Heart right ventricle (tissue), 16 donors: Measurements from ENCODE around the gene ZRSR2. TPM values are rescaled to one million over a fixed set of nuclear protein-coding genes. Genes with fewer than 3 reads are reported as not detected.
"Not testable (repeated sequence)": the region's sequence is repeated elsewhere in the genome, so short reads cannot be mapped to it uniquely, and the experiment has no call there.

Experiments used
- ATAC-seq, 8 donors: fragments of 200-7000 bp; cut with Tn5 transposase; one replicate each; pipeline ENCODE4 v1.9.1; 2020; ENCODE audit warnings: mild to moderate bottlenecking in 8 of 8, moderate library complexity in 8 of 8, moderate number of reproducible peaks in 1 of 8
- DNase-seq, 2 donors: peaks; one replicate each; pipeline ENCODE4 v3.0.0-alpha.2; 2020
- H3K27ac ChIP-seq, 10 donors: fragments of 200-600 bp; sonication (generic) in 2 of 10; one replicate each; pipeline versions ENCODE4 v1.5.0 to v1.8.0; 2020 to 2022; ENCODE audit warnings: mild to moderate bottlenecking in 3 of 10
- H3K27me3 ChIP-seq, 7 donors: fragments of 200-600 bp; one replicate each; pipeline ENCODE4 v1.8.0; 2021 to 2022; ENCODE audit warnings: mild to moderate bottlenecking in 2 of 7
- H3K36me3 ChIP-seq, 9 donors: fragments of 200-600 bp; sonication (generic) in 1 of 9; one replicate each; pipeline versions ENCODE4 v1.5.0 to v1.8.0; 2020 to 2022; ENCODE audit warnings: mild to moderate bottlenecking in 2 of 9
- H3K4me1 ChIP-seq, 9 donors: fragments of 200-600 bp; sonication (generic) in 1 of 9; one replicate each; pipeline versions ENCODE4 v1.5.0 to v1.8.0; 2020 to 2022; ENCODE audit warnings: mild to moderate bottlenecking in 4 of 9
- H3K4me3 ChIP-seq, 10 donors: fragments of 200-600 bp; sonication (generic) in 2 of 10; one replicate each; pipeline versions ENCODE4 v1.5.0 to v1.8.0; 2020 to 2022; ENCODE audit warnings: mild to moderate bottlenecking in 7 of 10, moderate library complexity in 2 of 10
- H3K9me3 ChIP-seq, 11 donors: fragments of 200-600 bp in 10 of 11; sonication (generic) in 2 of 11; one replicate each; pipeline versions ENCODE4 v1.5.0 to v1.8.0; 2013 to 2022; ENCODE audit warnings: mild to moderate bottlenecking in 2 of 11, control low read depth in 1 of 11, moderate library complexity in 1 of 11
- CTCF ChIP-seq, 9 donors: fragments of 200-600 bp; sonication (generic) in 2 of 9; IDR thresholded peaks; one replicate each; pipeline versions ENCODE4 v1.5.0 to v1.8.0; 2021 to 2022; ENCODE audit warnings: antibody characterized with exemption in 9 of 9, mild to moderate bottlenecking in 5 of 9, moderate library complexity in 1 of 9
- WGBS, 2 donors: extraction: QIAGEN DNeasy Blood & Tissue Kit; methylation state at CpG; one replicate each; pipeline ENCODE4 v1.1.7; 2013; ENCODE audit warnings: inconsistent platforms in 1 of 2; 5-methylcytosine and 5-hydroxymethylcytosine counted together
- intact Hi-C, 10 donors: fragments of 100-400 bp; cut with DNase I; formaldehyde crosslinking; loops; one replicate each; pipeline versions ENCODE4 v1.11.1 to v1.14.2; 2022
- polyA plus RNA-seq, 2 donors: library from polyadenylated mRNA; stranded (reverse); fragments of 200-250 nt; gene quantifications; one replicate each; pipeline ENCODE4 v1.2.3, GENCODE V29; 2013
- total RNA-seq, 10 donors: library from RNA; stranded (reverse); fragmentation: NEBNext Ultra II Directional in 3 of 10; extraction: Animal tissue kit (Norgen Biotek cat#: 25700) in 3 of 10; gene quantifications; one replicate each; pipeline versions ENCODE4 v1.2.1 to v1.2.4, GENCODE V29; 2021 to 2023
- donor health status: Arrhythmogenic right ventricular cardiomyopathy.
- donor health status: ischemic (EF 13 %, LVEDD 7.1; RV severe dilation, severe dysfunction).
- donor health status: healthy with polysubstance abuse.
- donor health status: DM: no; HTN: yes; CAD: no.
- donor health status: DM: no; HTN: no; CAD: no.
- donor health status: ischemic (EF 25% LVEDD 6.9; RV normal size, moderate dysfunction).
- donor health status: ischemic (EF 25% LVEDD 5.7; RV mildly dilated, moderate dysfunction).
- donor health status: healthy.
- donor health status: DM: yes; HTN: yes; CAD: no.
- donor health status: Ischemic cardiomyopathy.
- donor health status: ischemic (EF 35%, LVEDD 5.7; RV mildly dilated, moderate dysfunction).
- donor health status: nonischemic (EF 11% LVEDD 7.7; RV severe dilation, severe dysfunction).
- donor health status: DM: yes; HTN: yes; CAD: no.
- donor health status: PGD.
- donor health status: ischemic (EF 29% LVEDD 5.4; RV normal size, mild dysfunction).
- donor health status: nonischemic (EF 23%, LVEDD 6.1; RV moderate dilation, normal function).

ZRSR2 gene
- total and polyA plus RNA-seq, 12 donors, result 6.3 to 25.3 (median 7.9) TPM

- Histone ChIP-seq H3K4me3 (no peak overlapping the region), H3K27ac (no peak overlapping the region), H3K27me3 (no peaks in the 10 kb centered on the region), H3K4me1 (no peaks in the 10 kb centered on the region), H3K36me3 (peaks cover 0 to 93% (median 0%) of the 10 kb centered on the region in 9 donors), H3K9me3 (no peaks in the 10 kb centered on the region)
- TF ChIP-seq CTCF (IDR thresholded peaks at IDR 0.05), result no peak
- intact Hi-C loops, result no loop called here
- ATAC-seq, result no peak
- 94 to 96% methylated on average over 23 of the region's 23 CpGs for WGBS, 2 donors
- DNase-seq, result no peak
These were observed 32.6 kb downstream of the ZRSR2 start for GRCh38 chrX:15822922-15823321.

- TF ChIP-seq CTCF (IDR thresholded peaks at IDR 0.05), result no peak
- no peak for ATAC-seq
- Histone ChIP-seq H3K4me3 (no peak overlapping the region), H3K9me3 (no peaks in the 10 kb centered on the region), H3K27ac (no peak overlapping the region), H3K27me3 (no peaks in the 10 kb centered on the region), H3K4me1 (no peaks in the 10 kb centered on the region), H3K36me3 (peaks cover 0 to 90% (median 0%) of the 10 kb centered on the region in 9 donors)
- no peak for DNase-seq
- WGBS, 2 donors, result 73 to 75% methylated on average over 5 of the region's 5 CpGs
- intact Hi-C loops, result no loop called here
These were observed 35.7 kb downstream of the ZRSR2 start for GRCh38 chrX:15825936-15826335.

- intact Hi-C loops, result no loop called here
- 65 to 67% methylated on average over 1 of the region's 1 CpG for WGBS, 2 donors
- no peak for ATAC-seq
These were observed 38.9 kb downstream of the ZRSR2 start for GRCh38 chrX:15829217-15829616.

GRCh38 chrX:15831347-15831746, 41.1 kb downstream of the ZRSR2 start:
- 100% methylated on average over 1 of the region's 2 CpGs; no CpG with 5 or more reads in 1 of the 2 donors for WGBS, 2 donors
- H3K27me3 ChIP-seq, H3K9me3 ChIP-seq, H3K4me3 ChIP-seq, ATAC-seq, H3K4me1 ChIP-seq, H3K27ac ChIP-seq, DNase-seq, intact Hi-C loops: not testable (repeated sequence)
- peaks cover 0 to 45% (median 0%) of the 10 kb centered on the region in 9 donors for H3K36me3 ChIP-seq

More at GRCh38 chrX:15829217-15829616, 38.9 kb downstream of the ZRSR2 start:
- no peak for DNase-seq
- no peaks in the 10 kb centered on the region for H3K9me3 ChIP-seq
- no peak overlapping the region for H3K27ac ChIP-seq
- peaks cover 0 to 5% (median 0%) of the 10 kb centered on the region in 9 donors for H3K4me1 ChIP-seq
- TF ChIP-seq CTCF (IDR thresholded peaks at IDR 0.05), result no peak
- peaks cover 0 to 62% (median 0%) of the 10 kb centered on the region in 9 donors for H3K36me3 ChIP-seq
- no peak overlapping the region for H3K4me3 ChIP-seq
- H3K27me3 ChIP-seq, result no peaks in the 10 kb centered on the region

- TF ChIP-seq CTCF (IDR thresholded peaks at IDR 0.05), result no peak
- no peaks in the 10 kb centered on the region for H3K27me3 ChIP-seq
- peaks cover 0 to 27% (median 0%) of the 10 kb centered on the region in 9 donors for H3K36me3 ChIP-seq
- 55 to 70% methylated on average over 3 of the region's 3 CpGs for WGBS, 2 donors
- H3K4me3 ChIP-seq, result no peak overlapping the region
- DNase-seq (no peak), ATAC-seq (peak in 1 of 8 donors; percentile 29)
- H3K9me3 ChIP-seq, result no peaks in the 10 kb centered on the region
- H3K27ac ChIP-seq, result no peak overlapping the region
- peaks cover 0 to 7% (median 0%) of the 10 kb centered on the region in 9 donors for H3K4me1 ChIP-seq
- intact Hi-C loops, result no loop called here
These were observed 43.8 kb downstream of the ZRSR2 start for GRCh38 chrX:15834053-15834452.
